T-helper 9 cell (primary cell): Measurements from ENCODE around the gene BCAT1.

ENCODE experiments used
- DNase-seq: peaks from one replicate; pipeline ENCODE4 v3.0.0-alpha.2; 2020

Gene BCAT1

GRCh38 chr12:24798335-24798734 lies 150.6 kb downstream of the BCAT1 start:
- DNase-seq: no peak

GRCh38 chr12:24797901-24798300 lies 151.0 kb downstream of the BCAT1 start:
- no peak for DNase-seq

GRCh38 chr12:24796876-24797275 lies 152.0 kb downstream of the BCAT1 start:
- no peak for DNase-seq

GRCh38 chr12:24795699-24796347 lies 153.1 kb downstream of the BCAT1 start:
- no peak for DNase-seq

- DNase-seq: no peak
These were observed 157.3 kb downstream of the BCAT1 start for GRCh38 chr12:24791622-24792021.

- no peak for DNase-seq
These were observed 160.0 kb downstream of the BCAT1 start for GRCh38 chr12:24788886-24789285.

- DNase-seq: no peak
These were observed 168.1 kb downstream of the BCAT1 start for GRCh38 chr12:24780697-24781368.

GRCh38 chr12:24778486-24779304 lies 170.2 kb downstream of the BCAT1 start:
- DNase-seq: no peak

GRCh38 chr12:24777359-24777758 lies 171.5 kb downstream of the BCAT1 start:
- DNase-seq: no peak

GRCh38 chr12:24776861-24777260 lies 172.0 kb downstream of the BCAT1 start:
- DNase-seq: no peak

GRCh38 chr12:24775073-24775472 lies 173.8 kb downstream of the BCAT1 start:
- DNase-seq: no peak

GRCh38 chr12:24773996-24774395 lies 174.9 kb downstream of the BCAT1 start:
- no peak for DNase-seq

GRCh38 chr12:24772813-24773212 lies 176.1 kb downstream of the BCAT1 start:
- DNase-seq: no peak

- no peak for DNase-seq
These were observed 178.1 kb downstream of the BCAT1 start for GRCh38 chr12:24770821-24771220.

GRCh38 chr12:24770334-24770733 lies 178.6 kb downstream of the BCAT1 start:
- no peak for DNase-seq

GRCh38 chr12:24769682-24770081 lies 179.2 kb downstream of the BCAT1 start:
- no peak for DNase-seq

GRCh38 chr12:24768415-24768814 lies 180.5 kb downstream of the BCAT1 start:
- no peak for DNase-seq

GRCh38 chr12:24767016-24767415 lies 181.9 kb downstream of the BCAT1 start:
- no peak for DNase-seq

GRCh38 chr12:24764712-24765111 lies 184.2 kb downstream of the BCAT1 start:
- no peak for DNase-seq

GRCh38 chr12:24760606-24761378 lies 188.1 kb downstream of the BCAT1 start:
- DNase-seq: no peak

- DNase-seq: no peak
These were observed 188.7 kb downstream of the BCAT1 start for GRCh38 chr12:24760162-24760561.
